Measurements from ENCODE around the gene APOL1.

APOL1 gene

GRCh38 chr22:36281781-36282327, 28.9 kb downstream of the APOL1 start:
- H3K4me3 ChIP-seq (ENCODE audit: low read depth, low read length) = no peak overlapping the region
- no peak for TF ChIP-seq CTCF (IDR thresholded peaks at IDR 0.05; ENCODE audit: borderline replicate concordance, insufficient read depth, low read depth, low read length)

GRCh38 chr22:36282328-36282831, 29.4 kb downstream of the APOL1 start:
- TF ChIP-seq CTCF (IDR thresholded peaks at IDR 0.05; ENCODE audit: borderline replicate concordance, insufficient read depth, low read depth, low read length) = no peak
- no peak overlapping the region for H3K4me3 ChIP-seq (ENCODE audit: low read depth, low read length)

GRCh38 chr22:36284171-36284571, 31.2 kb downstream of the APOL1 start:
- no peak overlapping the region for H3K4me3 ChIP-seq (ENCODE audit: low read depth, low read length)
- no peak for TF ChIP-seq CTCF (IDR thresholded peaks at IDR 0.05; ENCODE audit: borderline replicate concordance, insufficient read depth, low read depth, low read length)

- TF ChIP-seq CTCF (IDR thresholded peaks at IDR 0.05; ENCODE audit: borderline replicate concordance, insufficient read depth, low read depth, low read length) = no peak
- no peak overlapping the region for H3K4me3 ChIP-seq (ENCODE audit: low read depth, low read length)
Observed at GRCh38 chr22:36285017-36285416, 32.1 kb downstream of the APOL1 start.

- TF ChIP-seq CTCF (IDR thresholded peaks at IDR 0.05; ENCODE audit: borderline replicate concordance, insufficient read depth, low read depth, low read length) = no peak
- H3K4me3 ChIP-seq (ENCODE audit: low read depth, low read length) = no peak overlapping the region
Observed at GRCh38 chr22:36285545-36285944, 32.6 kb downstream of the APOL1 start.

- H3K4me3 ChIP-seq (ENCODE audit: low read depth, low read length) = no peak overlapping the region
- TF ChIP-seq CTCF (IDR thresholded peaks at IDR 0.05; ENCODE audit: borderline replicate concordance, insufficient read depth, low read depth, low read length) = peak; percentile 94
Observed at GRCh38 chr22:36286096-36286957, 33.4 kb downstream of the APOL1 start.
